Fibroblast of skin of back (primary cell): ENCODE results near the gene TLR2.
"Not testable (repeated sequence)": the region's sequence is repeated elsewhere in the genome, so short reads cannot be mapped to it uniquely, and the experiment has no call there.

ENCODE experiments used
- DNase-seq: peaks from one replicate; pipeline ENCODE4 v3.0.0-alpha.2; 2013

TLR2 gene

DNA sequence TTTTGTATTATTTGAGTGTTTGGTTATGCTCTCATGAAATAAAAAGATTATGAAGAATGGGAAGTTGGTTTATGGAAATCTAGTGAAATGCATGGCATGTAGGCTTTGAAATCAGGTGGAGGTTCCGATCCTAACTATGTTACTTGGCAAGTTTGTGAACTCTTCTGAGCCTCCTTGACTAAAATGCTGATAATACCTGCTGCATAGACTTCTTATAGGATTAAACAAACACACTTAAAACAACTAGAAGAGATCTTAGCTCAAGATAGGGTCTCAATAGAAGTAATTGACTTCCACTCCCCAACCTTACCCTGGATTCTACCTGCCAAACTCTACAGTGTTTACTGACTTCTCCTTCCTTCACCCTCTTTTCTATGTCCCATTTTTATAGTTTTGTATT, 22.2 kb upstream of the TLR2 start:
- no peak for DNase-seq

DNA sequence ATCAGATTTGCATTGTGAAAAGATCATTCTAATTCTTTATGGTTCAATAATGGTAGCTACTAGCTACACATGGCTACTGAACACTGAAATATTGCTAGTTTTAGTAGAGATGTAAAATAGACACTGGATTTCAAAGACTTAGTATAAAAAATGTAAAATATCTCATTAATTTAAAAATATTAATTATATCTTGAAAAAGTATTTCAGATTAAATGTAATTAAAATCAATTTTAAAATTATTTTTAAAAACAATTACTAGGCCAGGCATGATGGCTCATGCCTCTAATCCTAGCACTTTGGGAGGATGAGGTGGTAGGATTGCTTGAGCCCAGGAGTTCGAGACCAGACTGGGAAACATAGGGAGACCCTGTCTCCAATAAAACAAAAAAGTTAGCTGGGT, 20.4 kb upstream of the TLR2 start:
- DNase-seq: no peak

DNA sequence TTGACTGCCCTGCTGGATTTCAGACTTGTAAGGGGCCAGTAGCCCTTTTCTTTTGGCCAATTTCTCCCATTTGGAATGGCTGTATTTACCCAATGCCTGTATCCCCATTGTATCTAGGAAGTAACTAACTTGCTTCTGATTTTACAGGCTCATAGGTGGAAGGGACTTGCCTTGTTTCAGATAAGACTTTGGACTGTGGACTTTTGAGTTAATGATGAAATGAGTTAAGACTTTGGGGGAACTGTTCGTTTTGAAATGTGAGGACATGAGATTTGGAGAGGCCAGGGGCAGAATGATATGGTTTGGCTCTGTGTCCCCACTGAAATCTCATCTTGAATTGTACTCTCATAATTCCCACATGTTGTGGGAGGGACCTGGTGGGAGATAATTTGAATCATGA, 17.6 kb upstream of the TLR2 start:
- DNase-seq: not testable (repeated sequence)

DNA sequence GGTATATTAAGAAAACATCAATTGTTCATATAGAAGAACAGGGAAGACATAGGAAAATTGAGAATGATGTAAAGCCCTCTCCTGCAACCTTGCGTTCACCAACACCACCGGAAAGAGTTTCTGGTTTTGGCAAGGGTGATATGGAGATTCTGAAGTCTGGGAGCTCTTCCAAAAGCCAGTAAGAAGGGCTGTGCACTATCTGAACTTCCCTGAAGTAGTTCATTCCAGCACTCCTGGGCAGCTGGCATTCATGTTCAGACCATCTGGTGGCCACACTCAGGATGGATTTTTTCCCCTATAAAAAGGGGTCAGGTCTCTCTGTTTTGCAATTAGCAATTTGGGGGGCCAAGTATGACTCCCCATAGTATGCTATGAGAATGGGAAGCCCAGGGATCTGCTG, 15.4 kb upstream of the TLR2 start:
- DNase-seq: no peak

DNA sequence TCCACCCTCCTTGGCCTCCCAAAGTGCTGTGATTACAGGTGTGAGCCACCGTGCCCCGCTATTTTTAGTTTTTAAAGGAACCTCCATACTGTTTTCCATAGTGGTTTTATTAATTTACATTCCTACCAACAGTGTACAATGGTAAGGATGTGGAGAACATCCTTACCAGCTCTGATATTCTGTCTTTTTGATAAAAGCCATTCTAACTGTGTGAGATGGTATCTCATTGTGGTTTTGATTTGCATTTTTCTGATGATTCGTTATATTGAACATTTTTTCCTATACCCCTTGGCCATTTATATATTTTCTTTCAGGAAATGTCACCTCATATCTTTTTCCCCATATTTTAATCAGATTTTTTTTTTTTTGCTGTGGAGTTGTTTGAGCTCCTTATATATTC, 14.2 kb upstream of the TLR2 start:
- no peak for DNase-seq

DNA sequence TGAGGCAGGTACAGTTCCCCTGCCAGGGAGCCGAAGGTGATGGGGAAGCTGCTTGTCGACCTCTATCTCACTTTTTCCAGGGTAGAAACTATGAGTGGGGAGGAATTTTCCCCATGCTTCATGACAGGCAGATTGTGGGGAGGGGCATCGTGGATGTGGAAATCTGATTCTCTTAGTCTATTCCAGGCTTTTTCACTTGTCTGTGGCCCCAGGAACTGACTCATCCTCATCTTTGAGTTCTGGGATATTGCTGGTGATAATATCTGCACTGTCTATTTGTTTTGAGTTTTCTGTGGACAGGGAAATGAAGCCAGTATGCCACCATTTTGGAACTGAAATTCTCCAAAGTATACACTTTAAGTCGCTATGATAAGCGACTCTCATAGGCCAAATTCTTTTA, 7.6 kb upstream of the TLR2 start:
- DNase-seq: peak; percentile 65

DNA sequence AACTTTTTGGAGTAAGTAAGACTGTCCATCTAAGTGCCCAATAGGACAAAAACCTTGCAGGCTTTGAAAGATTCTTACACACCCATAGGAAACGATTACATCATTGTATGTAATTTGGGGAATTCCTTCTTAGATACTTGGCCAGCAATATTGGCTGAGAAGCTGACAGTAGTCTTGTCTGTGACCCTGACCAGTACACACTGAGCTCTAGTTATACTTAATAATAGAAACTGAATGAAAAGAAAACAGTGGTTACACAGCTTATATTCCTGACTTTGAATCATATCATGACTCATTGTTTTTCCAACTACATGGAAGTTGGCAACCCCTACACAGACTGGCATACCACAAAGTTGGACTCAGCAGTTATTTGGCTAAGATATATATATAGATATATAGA, 7.1 kb upstream of the TLR2 start:
- peak; percentile 93 for DNase-seq

DNA sequence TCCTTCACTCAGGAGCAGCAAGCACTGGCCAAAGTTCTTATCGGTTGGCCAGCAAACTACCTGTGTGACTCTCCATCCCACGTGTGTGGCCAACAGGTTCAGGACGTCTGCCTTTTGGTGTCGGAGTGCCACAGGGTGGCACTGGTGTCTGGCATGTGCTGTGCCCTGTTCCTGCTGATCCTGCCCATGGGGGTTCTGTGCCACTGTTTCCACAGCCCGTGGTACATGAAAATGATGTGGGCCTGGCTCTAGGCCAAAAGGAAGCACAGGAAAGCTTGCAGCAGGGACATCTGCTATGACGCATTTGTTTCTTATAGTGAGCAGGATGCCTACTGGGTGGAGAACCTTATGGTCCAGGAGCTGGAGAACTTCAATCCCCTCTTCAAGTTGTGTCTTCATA, 4.6 kb upstream of the TLR2 start:
- no peak for DNase-seq

DNA sequence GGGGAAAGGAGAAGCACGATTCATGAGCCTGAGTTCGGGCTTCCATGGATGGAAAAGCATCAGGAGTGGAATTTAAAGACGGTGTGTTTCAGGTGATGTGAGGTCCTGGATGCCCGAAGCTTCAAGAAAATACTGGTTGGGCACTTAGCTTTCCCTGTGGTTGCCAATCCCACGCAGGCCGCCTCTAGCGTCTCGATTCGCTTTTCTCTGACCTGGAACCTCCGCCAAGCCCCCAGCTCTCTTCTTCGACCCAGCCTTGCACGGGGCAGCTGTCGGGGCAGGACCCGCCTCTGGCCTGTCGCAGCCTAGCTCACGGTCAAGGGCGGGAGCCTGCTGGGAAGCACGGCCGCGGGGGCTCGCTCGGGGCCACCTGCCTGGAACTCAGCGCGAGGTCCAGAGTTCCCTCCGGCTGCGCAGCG, 308 bp upstream of the TLR2 start:
- DNase-seq: no peak

DNA sequence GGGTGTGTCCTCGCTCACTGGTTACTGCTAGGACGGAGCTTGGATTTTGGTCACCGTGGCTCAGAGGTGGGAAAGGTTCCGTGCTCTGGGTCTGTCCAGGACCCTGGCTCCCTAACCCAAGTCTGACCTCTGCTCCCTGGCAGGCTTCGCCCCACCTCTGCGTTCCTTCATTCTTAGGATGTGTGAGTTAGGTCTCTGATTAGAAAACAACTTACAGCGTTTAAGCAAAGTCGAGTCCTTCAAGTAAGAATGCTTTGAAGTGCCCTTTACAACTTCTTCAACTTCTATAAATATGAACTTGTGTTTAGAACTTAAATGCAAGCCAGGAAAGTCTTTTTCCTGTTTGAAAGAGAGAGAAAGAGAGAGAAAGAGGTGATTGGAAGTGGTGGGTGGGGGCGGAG, 891 bp downstream of the TLR2 start:
- no peak for DNase-seq

DNA sequence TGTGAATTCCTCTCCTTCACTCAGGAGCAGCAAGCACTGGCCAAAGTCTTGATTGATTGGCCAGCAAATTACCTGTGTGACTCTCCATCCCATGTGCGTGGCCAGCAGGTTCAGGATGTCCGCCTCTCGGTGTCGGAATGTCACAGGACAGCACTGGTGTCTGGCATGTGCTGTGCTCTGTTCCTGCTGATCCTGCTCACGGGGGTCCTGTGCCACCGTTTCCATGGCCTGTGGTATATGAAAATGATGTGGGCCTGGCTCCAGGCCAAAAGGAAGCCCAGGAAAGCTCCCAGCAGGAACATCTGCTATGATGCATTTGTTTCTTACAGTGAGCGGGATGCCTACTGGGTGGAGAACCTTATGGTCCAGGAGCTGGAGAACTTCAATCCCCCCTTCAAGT, 20.4 kb downstream of the TLR2 start:
- DNase-seq: no peak

DNA sequence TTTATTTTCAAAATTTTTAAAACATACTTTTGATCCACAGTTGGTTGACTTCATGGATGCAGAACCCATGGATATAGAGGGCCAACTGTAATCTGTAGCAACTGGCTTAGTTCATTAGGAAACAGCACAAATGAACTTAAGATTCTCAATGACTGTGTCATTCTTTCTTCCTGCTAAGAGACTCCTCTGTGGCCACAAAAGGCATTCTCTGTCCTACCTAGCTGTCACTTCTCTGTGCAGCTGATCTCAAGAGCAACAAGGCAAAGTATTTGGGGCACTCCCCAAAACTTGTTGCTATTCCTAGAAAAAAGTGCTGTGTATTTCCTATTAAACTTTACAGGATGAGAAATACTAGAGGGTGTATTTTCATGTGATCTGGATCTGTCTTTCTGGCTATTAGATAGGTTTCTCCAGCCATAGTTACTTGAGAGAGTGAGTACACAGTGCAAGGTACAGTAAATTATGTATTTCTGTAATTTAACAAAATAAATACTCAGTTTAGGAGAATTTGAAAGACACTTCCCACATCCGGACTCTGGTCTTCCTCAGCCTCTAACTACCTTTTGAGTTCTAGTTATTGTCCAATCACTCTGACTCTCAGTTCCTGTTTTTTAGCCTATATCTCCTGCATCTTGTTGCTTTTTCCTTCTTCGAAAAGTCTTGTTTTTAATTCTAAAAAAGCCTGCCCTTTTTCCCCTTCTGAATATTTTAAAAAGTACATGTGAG, 21.8 kb downstream of the TLR2 start:
- DNase-seq: no peak

DNA sequence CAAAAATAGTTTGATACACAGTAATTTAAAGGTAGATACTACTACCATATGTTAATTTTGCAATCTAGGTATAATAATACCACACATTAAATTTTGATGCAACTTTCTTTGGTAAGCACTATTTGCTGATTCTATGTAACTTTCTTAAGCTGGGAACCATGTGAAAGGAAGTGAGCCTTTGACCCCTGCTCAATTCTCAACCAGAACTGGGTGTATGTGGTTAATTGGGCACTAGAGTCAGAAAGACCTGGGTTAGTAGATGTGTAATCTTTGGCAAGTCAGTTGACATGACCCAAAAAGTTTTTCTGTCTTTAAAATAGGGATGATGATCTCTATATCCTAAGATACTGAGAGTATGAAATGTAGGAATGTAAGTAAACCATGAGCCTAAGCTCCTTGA, 22.4 kb downstream of the TLR2 start:
- DNase-seq: no peak

DNA sequence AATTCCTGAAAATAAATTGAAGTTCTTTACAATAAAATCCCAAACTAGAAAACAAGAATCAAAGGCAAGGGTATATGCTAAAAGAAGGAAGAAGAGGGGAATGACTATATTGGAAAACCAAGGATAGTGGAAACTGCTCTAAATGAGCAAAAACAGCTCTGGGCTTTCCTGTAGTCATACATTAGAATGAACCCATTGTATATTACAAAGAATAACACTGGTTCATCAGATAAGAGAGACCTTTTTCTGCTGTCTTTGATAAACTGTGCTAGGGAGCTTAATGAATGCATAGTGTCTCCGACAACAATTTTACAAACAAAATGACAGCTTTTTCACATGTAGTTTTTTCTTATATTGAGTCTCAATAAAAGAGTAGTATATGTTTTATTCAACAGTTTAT, 26.6 kb downstream of the TLR2 start:
- no peak for DNase-seq

DNA sequence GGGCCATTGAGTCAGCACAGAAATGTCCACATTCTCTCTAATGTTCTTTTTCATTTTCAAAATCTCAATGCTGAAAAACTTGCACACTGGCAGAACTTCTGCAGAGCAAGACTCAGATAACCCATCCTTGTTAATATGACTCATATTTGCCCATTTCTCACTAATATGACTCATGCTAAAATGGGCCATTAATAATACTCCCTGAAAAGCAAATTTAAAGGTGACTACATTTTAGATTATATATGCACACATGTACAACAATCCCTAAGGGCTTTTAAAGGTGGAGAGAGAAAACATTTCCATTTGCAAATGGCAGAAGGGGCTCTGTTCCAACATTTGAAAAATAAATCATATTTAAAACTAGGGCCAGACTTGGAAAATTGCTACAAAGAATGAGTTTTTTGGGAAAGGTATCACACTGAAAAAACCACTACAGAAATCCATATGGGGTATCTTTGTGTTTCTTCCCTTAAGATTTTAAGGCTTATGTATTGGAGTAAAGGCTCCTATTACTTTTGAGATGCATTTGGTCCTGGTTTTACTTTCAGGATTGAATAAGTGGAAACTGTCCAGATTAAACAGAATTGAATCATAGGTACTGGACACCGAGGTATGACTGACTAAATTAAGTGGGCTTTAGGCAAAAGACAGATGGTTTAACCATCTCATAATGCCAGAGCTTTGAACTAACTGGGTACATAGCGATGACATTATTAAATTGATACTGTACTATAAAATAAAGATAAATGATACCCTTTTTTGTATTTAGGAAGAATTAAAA, 30.0 kb downstream of the TLR2 start:
- peak; percentile 26 for DNase-seq

DNA sequence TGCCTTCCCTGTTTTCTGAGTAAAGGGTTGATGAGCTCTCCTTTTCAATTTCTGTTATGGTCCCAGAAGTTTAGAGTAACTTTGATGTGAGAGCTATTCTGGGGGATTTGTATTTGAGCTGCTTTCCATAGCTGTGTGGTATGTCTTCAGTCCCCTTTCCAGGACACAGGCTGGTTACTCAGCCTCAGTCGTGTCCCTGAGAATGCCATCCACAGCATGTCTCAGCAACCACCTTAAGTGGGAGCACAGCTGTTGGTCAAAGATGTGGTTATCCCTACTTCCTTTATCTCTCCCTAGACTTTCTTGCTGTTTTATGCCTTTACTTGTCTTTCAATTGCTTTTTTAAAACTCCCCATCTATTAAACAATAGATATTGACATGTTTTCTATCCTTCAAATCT, 38.0 kb downstream of the TLR2 start:
- DNase-seq: no peak

DNA sequence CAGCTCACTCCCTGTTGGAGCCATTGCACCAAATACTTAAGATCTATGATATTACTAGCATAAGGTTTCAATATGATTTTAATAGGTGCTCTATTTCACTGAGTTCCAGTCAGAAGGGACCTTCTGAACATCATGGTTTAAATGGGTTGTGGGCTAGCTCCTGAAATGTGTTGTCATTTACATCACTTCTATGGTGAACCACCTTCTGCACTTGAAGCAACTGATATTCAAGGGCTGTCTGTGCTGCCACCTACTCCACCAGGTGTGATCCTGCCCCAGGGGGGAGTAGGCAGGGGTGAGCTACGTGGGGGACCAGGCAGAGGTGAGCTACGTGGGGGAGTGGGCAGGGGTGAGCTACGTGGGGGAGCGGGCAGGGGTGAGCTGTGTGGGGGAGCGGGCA, 40.5 kb downstream of the TLR2 start:
- no peak for DNase-seq

DNA sequence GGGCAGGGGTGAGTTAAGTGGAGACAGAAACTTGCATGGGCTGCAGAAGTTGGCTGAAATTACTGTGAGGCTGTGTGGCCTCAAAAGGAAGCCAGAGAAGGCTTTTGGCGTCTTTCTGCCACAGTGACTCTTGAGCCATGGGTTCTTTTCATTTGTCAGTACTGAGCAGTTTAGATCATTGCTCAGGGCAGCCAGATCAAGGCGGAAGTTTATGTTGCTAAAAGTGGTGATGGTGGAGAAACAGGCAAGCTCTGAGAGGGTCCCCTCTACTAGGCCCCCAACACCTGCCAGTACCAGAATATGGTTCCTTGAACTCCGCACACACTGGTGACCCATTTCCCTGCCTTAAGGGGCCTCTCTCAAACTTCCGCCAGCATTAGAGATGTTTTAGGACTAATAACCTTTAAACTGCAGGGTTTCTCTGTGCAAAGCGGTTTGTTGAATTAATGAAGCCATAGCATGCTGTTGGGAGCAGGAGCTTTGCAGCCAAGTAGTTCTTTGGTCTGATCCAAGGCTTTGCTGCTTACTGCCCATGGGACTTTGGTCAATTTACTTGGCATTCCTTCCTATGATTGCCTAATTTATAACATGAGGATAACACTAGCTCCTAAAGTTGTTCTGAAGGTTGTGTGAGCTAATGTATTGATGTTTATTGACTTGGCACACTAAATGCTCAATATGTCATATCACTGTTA, 41.2 kb downstream of the TLR2 start:
- no peak for DNase-seq

DNA sequence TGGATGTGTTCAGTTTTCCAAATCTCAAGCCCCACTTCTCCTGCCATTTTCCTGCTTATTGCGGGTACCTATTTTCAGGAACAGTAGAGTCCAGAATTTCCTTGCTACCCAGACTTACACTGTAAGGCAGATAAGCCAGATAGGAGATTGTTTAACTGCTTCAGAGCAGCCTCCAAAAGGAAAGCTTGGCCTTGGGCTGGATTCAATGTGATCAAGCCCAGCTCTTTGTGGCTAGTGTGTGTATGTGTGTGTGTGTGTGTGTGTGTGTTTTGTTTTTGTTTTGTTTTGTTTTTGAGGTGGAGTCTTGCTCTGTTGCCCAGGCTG, 41.7 kb downstream of the TLR2 start:
- no peak for DNase-seq

DNA sequence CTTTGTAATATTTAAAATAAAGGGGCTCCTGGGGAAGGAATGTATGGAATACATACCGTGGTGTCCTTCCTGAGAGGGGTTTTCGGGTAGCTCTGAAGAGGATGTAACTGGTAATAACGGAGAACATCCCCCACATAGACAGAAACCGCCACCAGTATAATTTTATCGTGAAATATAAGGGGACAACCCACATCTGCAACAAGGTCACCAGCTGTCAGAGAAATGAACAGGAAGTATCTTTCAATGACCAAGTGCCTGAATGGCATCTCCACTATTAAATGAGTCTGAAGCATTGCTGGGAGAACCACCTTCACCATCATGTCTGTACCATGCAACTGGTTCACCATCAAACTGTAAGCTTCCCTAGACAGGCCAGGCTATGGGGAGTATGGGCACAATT, 44.1 kb downstream of the TLR2 start:
- DNase-seq: no peak

DNA sequence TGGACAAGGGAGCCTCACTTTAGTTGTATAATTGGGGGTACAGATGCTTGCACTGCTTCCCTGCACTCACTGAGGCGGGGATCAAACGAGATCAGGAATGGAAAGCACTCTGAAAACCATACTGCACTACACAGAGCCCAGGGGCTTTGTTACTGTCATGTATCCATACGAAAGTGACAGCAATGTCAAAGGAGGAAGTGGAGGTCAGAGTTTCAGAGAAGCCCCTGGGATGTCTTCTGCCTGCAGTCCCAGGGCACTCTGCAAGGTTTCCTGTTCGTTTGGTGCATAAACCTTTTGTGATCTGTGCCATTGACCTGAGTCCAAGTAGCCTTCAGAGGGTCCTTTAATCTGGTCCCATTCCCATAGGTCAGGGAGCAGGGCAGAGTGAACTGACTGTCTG, 44.6 kb downstream of the TLR2 start:
- DNase-seq: no peak

DNA sequence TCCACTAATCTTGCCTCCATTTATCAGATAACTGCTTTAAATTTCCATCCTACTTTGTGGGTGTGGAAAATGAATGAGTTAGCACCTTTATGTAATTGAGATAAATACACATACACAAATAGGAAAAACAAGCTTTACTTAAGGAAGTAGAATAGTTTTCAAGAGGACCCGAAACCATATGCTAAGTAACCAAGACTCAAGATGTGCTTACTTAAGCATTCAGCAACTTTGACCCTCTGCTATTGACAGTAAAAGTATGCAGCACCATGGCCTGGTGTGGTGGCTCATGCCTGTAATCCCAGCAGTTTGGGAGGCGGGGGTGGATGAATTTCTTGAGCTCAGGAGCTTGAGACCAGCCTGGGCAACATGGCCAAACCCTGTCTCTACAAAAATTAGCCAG, 45.8 kb downstream of the TLR2 start:
- DNase-seq: no peak

DNA sequence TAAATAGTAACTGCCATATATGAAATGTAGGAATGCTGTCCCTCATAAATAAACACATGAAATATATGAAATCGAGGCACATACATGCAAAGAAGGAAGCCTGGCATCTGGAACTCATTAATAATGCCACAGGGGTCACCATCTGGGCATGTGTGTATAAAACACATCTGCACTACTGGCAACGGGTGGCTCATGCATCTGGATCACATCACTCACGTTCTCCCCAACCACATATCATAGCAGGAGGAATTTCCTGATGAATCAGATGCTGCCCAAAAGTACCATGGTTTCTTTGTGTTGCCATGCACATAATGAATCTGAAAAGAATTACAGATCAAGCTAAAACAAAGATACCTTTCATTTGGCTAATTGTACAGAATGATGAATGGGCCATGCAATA, 47.2 kb downstream of the TLR2 start:
- peak; percentile 81 for DNase-seq
